HG03432 (cell line): ENCODE data around the gene KLK15.
"Not testable (repeated sequence)": the region's sequence is repeated elsewhere in the genome, so short reads cannot be mapped to it uniquely, and the experiment has no call there.

Experiments
- ATAC-seq: cut with Tn5 transposase; IDR thresholded peaks from one replicate; pipeline ENCODE4 v1.9.1; 2021; ENCODE audit warnings: mild to moderate bottlenecking, moderate library complexity; ENCODE audit not compliant: unreplicated experiment

Gene KLK15

GRCh38 chr19:50796634-50797428 lies 36.5 kb downstream of the KLK15 start:
- no peak for ATAC-seq

- no peak for ATAC-seq
Observed at GRCh38 chr19:50796128-50796633, 37.2 kb downstream of the KLK15 start.

- no peak for ATAC-seq
Observed at GRCh38 chr19:50795664-50796073, 37.7 kb downstream of the KLK15 start.

- no peak for ATAC-seq
Observed at GRCh38 chr19:50794876-50795663, 38.3 kb downstream of the KLK15 start.

- no peak for ATAC-seq
Observed at GRCh38 chr19:50794074-50794875, 39.1 kb downstream of the KLK15 start.

- ATAC-seq: no peak
Observed at GRCh38 chr19:50793558-50794065, 39.8 kb downstream of the KLK15 start.

GRCh38 chr19:50792272-50793250 lies 40.8 kb downstream of the KLK15 start:
- no peak for ATAC-seq

- ATAC-seq: no peak
Observed at GRCh38 chr19:50791594-50792271, 41.6 kb downstream of the KLK15 start.

GRCh38 chr19:50790922-50791467 lies 42.4 kb downstream of the KLK15 start:
- ATAC-seq: no peak

- ATAC-seq: no peak
Observed at GRCh38 chr19:50790396-50790795, 43.0 kb downstream of the KLK15 start, which contains the start of gene ACP4. Gene ACP4, plus strand, starts transcription at chr19:50790415. Its CDS starts 0 bp downstream, at chr19:50790415.

- ATAC-seq: no peak
Observed at GRCh38 chr19:50785329-50785728, 48.0 kb downstream of the KLK15 start.

- ATAC-seq: no peak
Observed at GRCh38 chr19:50784710-50785109, 48.7 kb downstream of the KLK15 start.

GRCh38 chr19:50783848-50784152 lies 49.6 kb downstream of the KLK15 start:
- not testable (repeated sequence) for ATAC-seq

- no peak for ATAC-seq
Observed at GRCh38 chr19:50780753-50781435, 52.5 kb downstream of the KLK15 start.

- ATAC-seq: no peak
Observed at GRCh38 chr19:50779504-50780457, 53.6 kb downstream of the KLK15 start.

- ATAC-seq: no peak
Observed at GRCh38 chr19:50778906-50779430, 54.4 kb downstream of the KLK15 start.

- no peak for ATAC-seq
Observed at GRCh38 chr19:50777830-50778303, 55.5 kb downstream of the KLK15 start.
